ENCODE results near the gene AGBL3.
A peak's percentile ranks its signal among the peaks of the same experiment; 100 is the strongest.

AGBL3 gene

GRCh38 chr7:134986363-134987251 lies at the start of gene AGBL3:
AGBL3 (plus strand) TSS chr7:134986508; CDS start chr7:134987934, 1,426 bp downstream.
- TF ChIP-seq CTCF (IDR thresholded peaks at IDR 0.05; ENCODE audit: borderline replicate concordance, control extremely low read depth, extremely low read depth, insufficient read depth, missing control alignments), result peak; percentile 79
- in situ Hi-C loops (cut with MboI; ENCODE audit: low sequenced_read_pairs, unreplicated experiment), result no loop called here

GRCh38 chr7:134936893-134937510 lies 49.3 kb upstream of the AGBL3 start:
- in situ Hi-C loops (cut with MboI; ENCODE audit: low sequenced_read_pairs, unreplicated experiment), result no loop called here
- DNase-seq (ENCODE audit: low spot score), result no peak
- no peak for TF ChIP-seq CTCF (IDR thresholded peaks at IDR 0.05; ENCODE audit: borderline replicate concordance, control extremely low read depth, extremely low read depth, insufficient read depth, missing control alignments)

More at GRCh38 chr7:134986363-134987251, at the start of gene AGBL3:
- DNase-seq (ENCODE audit: low spot score), result peak; percentile 88

GRCh38 chr7:134938141-134938540 lies 48.2 kb upstream of the AGBL3 start:
- DNase-seq (ENCODE audit: low spot score), result no peak
- in situ Hi-C loops (cut with MboI; ENCODE audit: low sequenced_read_pairs, unreplicated experiment), result no loop called here
- TF ChIP-seq CTCF (IDR thresholded peaks at IDR 0.05; ENCODE audit: borderline replicate concordance, control extremely low read depth, extremely low read depth, insufficient read depth, missing control alignments), result no peak

GRCh38 chr7:134939136-134939535 lies 47.2 kb upstream of the AGBL3 start:
- no peak for DNase-seq (ENCODE audit: low spot score)
- TF ChIP-seq CTCF (IDR thresholded peaks at IDR 0.05; ENCODE audit: borderline replicate concordance, control extremely low read depth, extremely low read depth, insufficient read depth, missing control alignments), result no peak
- in situ Hi-C loops (cut with MboI; ENCODE audit: low sequenced_read_pairs, unreplicated experiment), result no loop called here

- no peak for DNase-seq (ENCODE audit: low spot score)
- TF ChIP-seq CTCF (IDR thresholded peaks at IDR 0.05; ENCODE audit: borderline replicate concordance, control extremely low read depth, extremely low read depth, insufficient read depth, missing control alignments), result no peak
- in situ Hi-C loops (cut with MboI; ENCODE audit: low sequenced_read_pairs, unreplicated experiment), result loop anchor here (10.0 kb wide), 1 partner anchor 326 kb away; no protein-coding TSS in a partner anchor
These were observed 45.6 kb upstream of the AGBL3 start for GRCh38 chr7:134940729-134941128.

- no peak for TF ChIP-seq CTCF (IDR thresholded peaks at IDR 0.05; ENCODE audit: borderline replicate concordance, control extremely low read depth, extremely low read depth, insufficient read depth, missing control alignments)
- in situ Hi-C loops (cut with MboI; ENCODE audit: low sequenced_read_pairs, unreplicated experiment), result loop anchor here (10.0 kb wide), 1 partner anchor 327 kb away; no protein-coding TSS in a partner anchor
- DNase-seq (ENCODE audit: low spot score), result no peak
These were observed 45.0 kb upstream of the AGBL3 start for GRCh38 chr7:134941185-134941900.
